H9 (cell line): ENCODE measurements around the gene SPPL3. TPM values are rescaled to one million over a fixed set of nuclear protein-coding genes. Genes with fewer than 3 reads are reported as not detected.

ENCODE experiments used
- DNase-seq: peaks from one replicate; pipeline ENCODE4 v3.0.0-alpha.2; 2017
- H2AFZ ChIP-seq: one replicate; pipeline ENCODE4 v1.6.1; 2013; ENCODE audit warnings: mild to moderate bottlenecking, low read length, control low read depth, moderate library complexity
- H2AK5ac ChIP-seq: 2 replicates; pipeline ENCODE4 v1.6.1; 2013; ENCODE audit warnings: low read length, control low read depth, mixed read lengths; ENCODE audit not compliant: insufficient read length
- H2BK120ac ChIP-seq: one replicate; pipeline ENCODE4 v1.6.1; 2013; ENCODE audit warnings: low read depth, mild to moderate bottlenecking, low read length, control low read depth, inconsistent platforms; ENCODE audit not compliant: poor library complexity, severe bottlenecking
- H2BK12ac ChIP-seq: 2 replicates; pipeline ENCODE4 v1.6.1; 2013; ENCODE audit warnings: low read length, control low read depth, mixed read lengths, low read depth; ENCODE audit not compliant: insufficient read length
- H2BK15ac ChIP-seq: 2 replicates; pipeline ENCODE4 v1.6.1; 2013; ENCODE audit warnings: low read depth, low read length, control low read depth
- H2BK20ac ChIP-seq: one replicate; pipeline ENCODE4 v1.6.1; 2013; ENCODE audit warnings: low read depth, mild to moderate bottlenecking, low read length, control low read depth, inconsistent platforms; ENCODE audit not compliant: poor library complexity, severe bottlenecking
- H2BK5ac ChIP-seq: 2 replicates; pipeline ENCODE4 v1.6.1; 2013; ENCODE audit warnings: low read length, control low read depth, mixed read lengths; ENCODE audit not compliant: insufficient read length
- H3K14ac ChIP-seq: 2 replicates; pipeline ENCODE4 v1.6.1; 2013; ENCODE audit warnings: low read length, control low read depth; ENCODE audit not compliant: insufficient read depth
- H3K18ac ChIP-seq: 2 replicates; pipeline ENCODE4 v1.6.1; 2013; ENCODE audit warnings: low read depth, mild to moderate bottlenecking, mixed read lengths, low read length, control low read depth; ENCODE audit not compliant: insufficient read length
- H3K23ac ChIP-seq: 2 replicates; pipeline ENCODE4 v1.6.1; 2013; ENCODE audit warnings: low read length, control low read depth, mixed read lengths, low read depth; ENCODE audit not compliant: insufficient read length
- H3K23me2 ChIP-seq: 2 replicates; pipeline ENCODE4 v1.6.1; 2013; ENCODE audit warnings: low read depth, mild to moderate bottlenecking, mixed read lengths, low read length, control low read depth; ENCODE audit not compliant: insufficient read length, poor library complexity, severe bottlenecking
- H3K27ac ChIP-seq: 2 replicates; pipeline ENCODE4 v1.5.1; 2013; ENCODE audit warnings: low read length, control low read depth, mixed read lengths, low read depth; ENCODE audit not compliant: insufficient read length
- H3K27me3 ChIP-seq: 2 replicates; pipeline ENCODE4 v1.6.1; 2013; ENCODE audit warnings: low read length, control low read depth, inconsistent platforms; ENCODE audit not compliant: insufficient read depth
- H3K4ac ChIP-seq: 2 replicates; pipeline ENCODE4 v1.6.1; 2013; ENCODE audit warnings: low read depth, mild to moderate bottlenecking, control low read depth, inconsistent platforms, low read length, moderate library complexity
- H3K4me1 ChIP-seq: 2 replicates; pipeline ENCODE4 v1.6.1; 2013; ENCODE audit warnings: low read length, control low read depth, inconsistent platforms; ENCODE audit not compliant: insufficient read depth
- H3K4me2 ChIP-seq: 2 replicates; pipeline ENCODE4 v1.6.1; 2013; ENCODE audit warnings: low read length, control low read depth, mixed read lengths; ENCODE audit not compliant: insufficient read length, insufficient read depth
- H3K56ac ChIP-seq: 2 replicates; pipeline ENCODE4 v1.6.1; 2013; ENCODE audit warnings: low read depth, mild to moderate bottlenecking, mixed read lengths, low read length, control low read depth; ENCODE audit not compliant: insufficient read length
- H3K79me1 ChIP-seq: 2 replicates; pipeline ENCODE4 v1.6.1; 2013; ENCODE audit warnings: low read depth, mild to moderate bottlenecking, moderate library complexity, low read length, control low read depth, inconsistent platforms; ENCODE audit not compliant: insufficient read depth, poor library complexity, severe bottlenecking
- H3K79me2 ChIP-seq: 2 replicates; pipeline ENCODE4 v1.6.1; 2013; ENCODE audit warnings: low read length, control low read depth, inconsistent platforms; ENCODE audit not compliant: insufficient read depth
- H3K9ac ChIP-seq: 2 replicates; pipeline ENCODE4 v1.6.1; 2013; ENCODE audit warnings: low read length, control low read depth, mixed read lengths; ENCODE audit not compliant: insufficient read length; ENCODE audit errors: extremely low read depth
- H3K9me3 ChIP-seq: one replicate; pipeline ENCODE4 v1.6.1; 2013; ENCODE audit warnings: low read depth, low read length, inconsistent platforms; ENCODE audit not compliant: control insufficient read depth
- H3T11ph ChIP-seq: one replicate; pipeline ENCODE4 v1.6.1; 2013; ENCODE audit warnings: mild to moderate bottlenecking, low read length, control low read depth, inconsistent platforms
- H4K20me1 ChIP-seq: one replicate; pipeline ENCODE4 v1.6.1; 2013; ENCODE audit not compliant: control insufficient read depth, insufficient read length, insufficient read depth
- H4K5ac ChIP-seq: 2 replicates; pipeline ENCODE4 v1.6.1; 2013; ENCODE audit warnings: low read depth, mild to moderate bottlenecking, mixed read lengths, low read length, control low read depth; ENCODE audit not compliant: insufficient read length
- H4K8ac ChIP-seq: replicated peaks from 2 replicates; pipeline ENCODE4 v1.6.1; 2013; ENCODE audit warnings: low read length, control low read depth, mixed read lengths, low read depth; ENCODE audit not compliant: insufficient read length
- H4K91ac ChIP-seq: 2 replicates; pipeline ENCODE4 v1.6.1; 2013; ENCODE audit warnings: low read depth, mild to moderate bottlenecking, moderate library complexity, mixed read lengths, low read length, control low read depth; ENCODE audit not compliant: insufficient read length
- H3K27ac Mint-ChIP-seq, 3 experiments: 2 replicates in 2 of 3; 3 replicates in 1 of 3; pipeline ENCODE4 v1.8.0; 2020 to 2021; ENCODE audit warnings: mixed read lengths in 3 of 3, mild to moderate bottlenecking in 1 of 3, moderate library complexity in 1 of 3
- H3K27me3 Mint-ChIP-seq: 2 replicates; pipeline ENCODE4 v1.8.0; 2021; ENCODE audit warnings: low read depth, mild to moderate bottlenecking, moderate library complexity, mixed read lengths
- H3K36me3 Mint-ChIP-seq, 3 experiments: 2 replicates in 2 of 3; 3 replicates in 1 of 3; pipeline ENCODE4 v1.8.0; 2020 to 2021; ENCODE audit warnings: low read depth in 3 of 3, mixed read lengths in 3 of 3; ENCODE audit not compliant: insufficient read depth in 1 of 3
- H3K4me1 Mint-ChIP-seq, 2 experiments: 2 replicates each; pipeline ENCODE4 v1.8.0; 2020; ENCODE audit warnings: mixed read lengths in 2 of 2
- H3K4me3 Mint-ChIP-seq, 2 experiments: 2 replicates in 1 of 2; 3 replicates in 1 of 2; pipeline ENCODE4 v1.8.0; 2020 to 2021; ENCODE audit warnings: mild to moderate bottlenecking in 2 of 2, mixed read lengths in 2 of 2, moderate library complexity in 1 of 2
- H3K9me3 Mint-ChIP-seq, 2 experiments: 2 replicates in 1 of 2; 3 replicates in 1 of 2; pipeline ENCODE4 v1.8.0; 2020; ENCODE audit warnings: mild to moderate bottlenecking in 2 of 2, mixed read lengths in 2 of 2, moderate library complexity in 1 of 2
- CTCF ChIP-seq: fragments of 200-600 bp; sonication (generic); conservative IDR thresholded peaks from 3 replicates; pipeline ENCODE4 v1.8.0; 2021; ENCODE audit warnings: antibody characterized with exemption, mild to moderate bottlenecking
- WGBS: extraction: QIAGEN DNeasy Blood & Tissue Kit; methylation state at CpG from one replicate; pipeline ENCODE4 v1.1.7; 2013; ENCODE audit warnings: missing lambda C conversion rate, low lambda C conversion rate, mixed read lengths; ENCODE audit not compliant: insufficient read length; ENCODE audit errors: extremely low coverage; 5-methylcytosine and 5-hydroxymethylcytosine counted together
- total RNA-seq: library from RNA; stranded (reverse); gene quantifications from 2 replicates; pipeline ENCODE4 v1.2.1, GENCODE V29; 2021

Gene SPPL3
- total RNA-seq, 1 experiment from 2014 or later: 46.3 TPM

- no peak overlapping the region for H3K27ac ChIP-seq
- H3K27ac Mint-ChIP-seq: peak overlapping the region in 1 of 3 experiments; percentile 6; a peak in 2 of 7 replicates
Observed at GRCh38 chr12:120771097-120771496, 133.1 kb downstream of the SPPL3 start.

More at GRCh38 chr12:120771097-120771496, 133.1 kb downstream of the SPPL3 start:
- no peak overlapping the region for H3K14ac ChIP-seq
- Mint-ChIP-seq H3K4me3 (no peak overlapping the region; a peak in 1 of 5 replicates), H3K9me3 (no peaks in the 10 kb centered on the region), H3K4me1 (peaks cover 14 to 15% of the 10 kb centered on the region in 2 experiments), H3K36me3 (peaks cover 11 to 40% (median 32%) of the 10 kb centered on the region in 3 experiments), H3K27me3 (no peaks in the 10 kb centered on the region)
- no CpG with 5 or more reads among the region's 11 CpGs for WGBS
- no peak overlapping the region for H2AFZ ChIP-seq
- H3K9ac ChIP-seq: no peak overlapping the region
- H2BK20ac ChIP-seq: no peak overlapping the region
- no peaks in the 10 kb centered on the region for H3K23me2 ChIP-seq
- H3K4ac ChIP-seq: no peak overlapping the region
- no peak overlapping the region for H4K91ac ChIP-seq
- no peak overlapping the region for H2BK15ac ChIP-seq
- no peaks in the 10 kb centered on the region for H4K20me1 ChIP-seq
- H2BK5ac ChIP-seq: no peak overlapping the region
- H4K5ac ChIP-seq: no peak overlapping the region
- no peak overlapping the region for H4K8ac ChIP-seq
- H3K4me1 ChIP-seq: no peaks in the 10 kb centered on the region
- H3K79me2 ChIP-seq: no peaks in the 10 kb centered on the region
- no peaks in the 10 kb centered on the region for H3K27me3 ChIP-seq
- H3K56ac ChIP-seq: no peak overlapping the region
- H2BK120ac ChIP-seq: no peak overlapping the region
- no peak overlapping the region for H3K4me2 ChIP-seq
- H2BK12ac ChIP-seq: no peak overlapping the region
- H3K23ac ChIP-seq: no peak overlapping the region
- DNase-seq: no peak
- no peaks in the 10 kb centered on the region for H3K9me3 ChIP-seq
- no peak overlapping the region for H2AK5ac ChIP-seq
- no peak for TF ChIP-seq CTCF
- H3K18ac ChIP-seq: no peak overlapping the region
- no peak overlapping the region for H3T11ph ChIP-seq
- H3K79me1 ChIP-seq: no peaks in the 10 kb centered on the region
